ENCODE data around the gene IGF1R. TPM values are rescaled to one million over a fixed set of nuclear protein-coding genes. Genes with fewer than 3 reads are reported as not detected.

IGF1R gene
- total and polyA plus RNA-seq, 7 donors = 1.2 to 130 (median 39.6) TPM

- no peaks in the 10 kb centered on the region for H3K27me3 ChIP-seq
- no peaks in the 10 kb centered on the region for H3K9me3 ChIP-seq
- peaks cover 0 to 47% (median 40%) of the 10 kb centered on the region in 4 donors for H3K4me1 ChIP-seq
- intact Hi-C loops (cut with DNase I) = loop anchor here (5.0 kb wide), 3 partner anchors 97 to 278 kb away; no protein-coding TSS in a partner anchor
- no peaks in the 10 kb centered on the region for H3K36me3 ChIP-seq
- H3K4me3 ChIP-seq = no peak overlapping the region
- H3K27ac ChIP-seq = peak overlapping the region in 3 of 4 donors; percentile 16 to 58 (median 44)
- TF ChIP-seq POLR2A (IDR thresholded peaks at IDR 0.05) = no peak
- no peak for TF ChIP-seq CTCF (IDR thresholded peaks at IDR 0.05)
- TF ChIP-seq EP300 (IDR thresholded peaks at IDR 0.05) = no peak
- TF ChIP-seq POLR2AphosphoS5 (IDR thresholded peaks at IDR 0.05) = no peak
- WGBS, 2 donors = 86 to 89% methylated on average over 4 of the region's 4 CpGs
- no peak for DNase-seq
Measured at GRCh38 chr15:98778960-98779359, 130.6 kb downstream of the IGF1R start.

DNA sequence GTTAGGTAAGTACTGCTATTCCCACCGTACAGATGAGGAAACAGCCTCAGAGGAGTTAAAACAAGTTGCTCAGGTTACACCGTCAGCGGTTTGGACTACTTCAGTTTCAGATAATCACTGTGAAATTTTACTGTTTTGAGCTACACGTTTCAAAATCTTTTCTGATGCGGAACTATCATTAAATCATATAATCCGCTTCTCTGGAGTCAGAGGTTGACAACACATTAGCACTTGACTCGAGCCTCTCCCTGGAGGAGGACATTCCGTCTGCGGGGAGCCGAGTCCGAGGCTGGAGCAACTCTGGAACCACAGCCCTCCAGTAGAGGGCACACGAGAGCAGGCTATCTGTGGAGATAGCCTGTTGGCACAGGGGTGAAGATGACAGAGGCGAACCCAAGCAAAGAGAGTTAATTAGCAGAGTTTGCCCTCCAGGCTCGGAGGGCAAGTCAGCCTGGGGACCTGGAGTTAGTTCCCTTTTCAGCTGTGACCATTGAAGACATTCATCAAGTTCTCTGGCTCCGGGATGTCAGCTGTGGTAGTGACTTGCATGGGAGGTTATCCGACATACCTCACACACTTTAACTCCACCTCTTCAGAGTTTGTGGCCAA lies 131.2 kb downstream of the IGF1R start:
- Histone ChIP-seq H3K36me3 (no peaks in the 10 kb centered on the region), H3K9me3 (no peaks in the 10 kb centered on the region), H3K4me3 (no peak overlapping the region), H3K27me3 (no peaks in the 10 kb centered on the region), H3K4me1 (peaks cover 0 to 47% (median 39%) of the 10 kb centered on the region in 4 donors), H3K27ac (peak overlapping the region in 3 of 4 donors; percentile 16 to 58 (median 44))
- intact Hi-C loops (cut with DNase I) = loop anchor here (5.0 kb wide), 3 partner anchors 97 to 278 kb away; no protein-coding TSS in a partner anchor
- peak; percentile 86 for DNase-seq
- 17 to 30% methylated on average over 16 of the region's 16 CpGs for WGBS, 2 donors
- TF ChIP-seq POLR2A (IDR thresholded peaks at IDR 0.05) = no peak
- TF ChIP-seq CTCF (IDR thresholded peaks at IDR 0.05) = peak; percentile 49 to 90 (median 88)
- TF ChIP-seq EP300 (IDR thresholded peaks at IDR 0.05) = no peak
- TF ChIP-seq POLR2AphosphoS5 (IDR thresholded peaks at IDR 0.05) = peak in 3 of 4 donors; percentile 27 to 50 (median 34)

DNA sequence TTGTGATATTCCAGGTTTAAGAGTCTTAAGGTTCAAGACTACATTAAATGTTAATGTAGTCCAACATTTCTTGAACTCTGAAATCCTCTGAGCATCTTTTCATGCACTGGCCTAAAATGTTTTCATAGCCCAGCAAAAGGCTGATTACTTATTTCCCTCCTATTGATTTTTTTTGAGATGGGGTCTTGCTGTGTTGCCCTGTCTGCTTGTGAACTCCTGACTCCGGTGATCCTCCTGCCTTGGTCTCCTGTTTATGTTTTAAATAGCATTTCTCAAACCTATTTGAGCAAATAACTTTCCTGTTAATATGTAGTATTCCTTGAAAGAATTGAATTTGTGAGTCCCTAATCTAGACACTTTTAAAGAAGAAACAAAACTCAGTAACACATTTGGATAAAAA lies 133.5 kb downstream of the IGF1R start:
- H3K27ac ChIP-seq = no peak overlapping the region
- 93 to 94% methylated on average over 1 of the region's 1 CpG for WGBS, 2 donors
- H3K9me3 ChIP-seq = no peaks in the 10 kb centered on the region
- intact Hi-C loops (cut with DNase I) = no loop called here
- peaks cover 0 to 48% (median 39%) of the 10 kb centered on the region in 4 donors for H3K4me1 ChIP-seq
- H3K4me3 ChIP-seq = no peak overlapping the region
- H3K27me3 ChIP-seq = no peaks in the 10 kb centered on the region
- no peak for TF ChIP-seq CTCF (IDR thresholded peaks at IDR 0.05)
- no peak for TF ChIP-seq EP300 (IDR thresholded peaks at IDR 0.05)
- no peak for TF ChIP-seq POLR2A (IDR thresholded peaks at IDR 0.05)
- no peaks in the 10 kb centered on the region for H3K36me3 ChIP-seq
- no peak for DNase-seq

- H3K27ac ChIP-seq = no peak overlapping the region
- intact Hi-C loops (cut with DNase I) = no loop called here
- H3K27me3 ChIP-seq = no peaks in the 10 kb centered on the region
- peaks cover 0 to 48% (median 40%) of the 10 kb centered on the region in 4 donors for H3K4me1 ChIP-seq
- H3K9me3 ChIP-seq = no peaks in the 10 kb centered on the region
- no peak for TF ChIP-seq POLR2AphosphoS5 (IDR thresholded peaks at IDR 0.05)
- no peak for TF ChIP-seq POLR2A (IDR thresholded peaks at IDR 0.05)
- no peak for TF ChIP-seq EP300 (IDR thresholded peaks at IDR 0.05)
- TF ChIP-seq CTCF (IDR thresholded peaks at IDR 0.05) = no peak
- H3K36me3 ChIP-seq = no peaks in the 10 kb centered on the region
- 63 to 88% methylated on average over 1 of the region's 1 CpG for WGBS, 2 donors
- H3K4me3 ChIP-seq = no peak overlapping the region
- no peak for DNase-seq
Measured at GRCh38 chr15:98782801-98783200, 134.5 kb downstream of the IGF1R start.
